OCI-LY7 (cell line): ENCODE data around the gene DNASE1L3.

Experiments used
- EZH2phosphoT487 ChIP-seq: fragments of 200-600 bp; sonication (generic); IDR thresholded peaks from 2 replicates; pipeline ENCODE4 v1.6.1; 2018; ENCODE audit warnings: low read depth, borderline replicate concordance, mild to moderate bottlenecking, mixed run types, antibody characterized with exemption, low read length, moderate library complexity, mixed read lengths
- TF ChIP-seq, protein P1 (sequence below): fragments of 200-600 bp; sonication (generic); conservative IDR thresholded peaks from 2 replicates; pipeline ENCODE4 v1.5.1; 2014; ENCODE audit warnings: mild to moderate bottlenecking, antibody characterized with exemption, low read length, moderate library complexity, mixed read lengths

DNA sequence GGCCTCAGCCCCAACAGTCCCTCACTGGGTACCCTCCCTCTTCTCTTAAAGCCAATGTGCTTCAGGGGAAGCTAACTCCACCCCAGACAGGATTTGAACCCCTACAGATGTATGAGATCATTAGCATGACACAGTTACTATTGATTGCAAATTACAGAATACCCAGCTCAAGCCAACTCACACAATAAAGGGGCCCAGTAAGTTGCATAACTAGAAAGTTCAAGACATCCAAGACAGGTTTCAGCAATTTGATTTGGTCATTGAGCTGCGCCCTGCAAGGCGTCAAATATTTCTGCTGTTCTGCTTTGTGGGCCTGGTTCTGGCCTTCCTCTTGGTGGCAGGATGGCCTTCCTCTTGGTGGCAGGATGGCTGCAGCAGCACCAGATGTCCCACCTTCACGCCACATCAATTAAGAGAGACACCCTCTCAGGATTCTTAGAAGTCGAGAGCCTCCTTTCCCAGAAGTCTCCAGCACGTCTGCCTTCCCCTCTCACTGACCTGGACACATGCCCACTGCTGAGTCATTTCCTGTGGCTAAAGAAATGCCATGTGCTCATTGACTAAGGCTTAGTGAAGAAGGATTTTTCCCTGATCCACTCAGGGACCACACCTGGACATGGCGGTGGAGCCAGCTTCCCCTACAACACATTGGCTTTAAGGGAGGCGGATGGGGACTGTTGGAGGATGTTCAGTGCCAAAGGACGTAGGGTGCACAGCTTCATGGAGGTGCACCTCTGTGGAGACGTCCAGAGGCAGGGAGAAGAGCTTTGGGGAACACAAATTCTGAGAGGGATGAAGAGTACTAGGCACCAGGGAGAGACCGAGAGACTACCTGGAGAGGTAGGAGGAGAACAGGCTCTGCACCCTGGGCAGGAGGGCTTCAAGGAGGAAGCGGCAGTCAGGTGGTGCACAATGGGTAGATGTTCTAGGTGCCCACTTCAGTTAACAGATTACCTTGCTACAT, 49.1 kb downstream of the DNASE1L3 start:
- TF ChIP-seq, protein P1, sequence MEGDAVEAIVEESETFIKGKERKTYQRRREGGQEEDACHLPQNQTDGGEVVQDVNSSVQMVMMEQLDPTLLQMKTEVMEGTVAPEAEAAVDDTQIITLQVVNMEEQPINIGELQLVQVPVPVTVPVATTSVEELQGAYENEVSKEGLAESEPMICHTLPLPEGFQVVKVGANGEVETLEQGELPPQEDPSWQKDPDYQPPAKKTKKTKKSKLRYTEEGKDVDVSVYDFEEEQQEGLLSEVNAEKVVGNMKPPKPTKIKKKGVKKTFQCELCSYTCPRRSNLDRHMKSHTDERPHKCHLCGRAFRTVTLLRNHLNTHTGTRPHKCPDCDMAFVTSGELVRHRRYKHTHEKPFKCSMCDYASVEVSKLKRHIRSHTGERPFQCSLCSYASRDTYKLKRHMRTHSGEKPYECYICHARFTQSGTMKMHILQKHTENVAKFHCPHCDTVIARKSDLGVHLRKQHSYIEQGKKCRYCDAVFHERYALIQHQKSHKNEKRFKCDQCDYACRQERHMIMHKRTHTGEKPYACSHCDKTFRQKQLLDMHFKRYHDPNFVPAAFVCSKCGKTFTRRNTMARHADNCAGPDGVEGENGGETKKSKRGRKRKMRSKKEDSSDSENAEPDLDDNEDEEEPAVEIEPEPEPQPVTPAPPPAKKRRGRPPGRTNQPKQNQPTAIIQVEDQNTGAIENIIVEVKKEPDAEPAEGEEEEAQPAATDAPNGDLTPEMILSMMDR = no peak
- TF ChIP-seq EZH2phosphoT487 = no peak
